NT2/D1 (cell line): ENCODE data around the gene SCP2D1.

Source experiments
- DNase-seq: peaks from one replicate; pipeline ENCODE4 v3.0.0-alpha.2; 2011; ENCODE audit warnings: low read depth, low spot score
- H3K27me3 ChIP-seq: 2 replicates; pipeline ENCODE4 v1.6.0; 2011; ENCODE audit warnings: mild to moderate bottlenecking; ENCODE audit not compliant: insufficient read length, insufficient read depth
- H3K36me3 ChIP-seq: 2 replicates; pipeline ENCODE4 v1.6.1; 2011; ENCODE audit warnings: mild to moderate bottlenecking, low read length, mixed read lengths; ENCODE audit not compliant: insufficient read depth, insufficient read length
- H3K4me1 ChIP-seq: 2 replicates; pipeline ENCODE4 v1.5.1; 2011; ENCODE audit not compliant: insufficient read depth, insufficient read length
- H3K4me3 ChIP-seq: 2 replicates; pipeline ENCODE4 v1.5.1; 2011; ENCODE audit warnings: low read depth; ENCODE audit not compliant: insufficient read length
- H3K9ac ChIP-seq: 2 replicates; pipeline ENCODE4 v1.6.0; 2011; ENCODE audit warnings: low read depth; ENCODE audit not compliant: insufficient read length
- H3K9me3 ChIP-seq: 2 replicates; pipeline ENCODE4 v1.5.1; 2011; ENCODE audit warnings: mild to moderate bottlenecking, low read length; ENCODE audit not compliant: insufficient read depth
- SUZ12 ChIP-seq: IDR thresholded peaks from 2 replicates; pipeline ENCODE4 v1.6.1; 2011; ENCODE audit not compliant: insufficient read length, insufficient read depth; ENCODE audit errors: extremely low read depth
- YY1 ChIP-seq: IDR thresholded peaks from 2 replicates; pipeline ENCODE4 v1.6.1; 2011; ENCODE audit not compliant: insufficient read length, insufficient read depth
- ZNF274 ChIP-seq: IDR thresholded peaks from 2 replicates; pipeline ENCODE4 v1.6.1; 2011; ENCODE audit warnings: mild to moderate bottlenecking, low read depth, low read length

The SCP2D1 gene

GRCh38 chr20:18795366-18795765 lies 18.2 kb upstream of the SCP2D1 start:
- H3K4me3 ChIP-seq: no peak overlapping the region
- H3K36me3 ChIP-seq: no peaks in the 10 kb centered on the region
- DNase-seq: no peak
- TF ChIP-seq SUZ12 (no peak), YY1 (no peak), ZNF274 (no peak)
- H3K9me3 ChIP-seq: peaks cover 9% of the 10 kb centered on the region; the same call in 1 of the 2 replicates
- H3K9ac ChIP-seq: no peak overlapping the region
- H3K27me3 ChIP-seq: no peaks in the 10 kb centered on the region
- H3K4me1 ChIP-seq: no peaks in the 10 kb centered on the region

DNA sequence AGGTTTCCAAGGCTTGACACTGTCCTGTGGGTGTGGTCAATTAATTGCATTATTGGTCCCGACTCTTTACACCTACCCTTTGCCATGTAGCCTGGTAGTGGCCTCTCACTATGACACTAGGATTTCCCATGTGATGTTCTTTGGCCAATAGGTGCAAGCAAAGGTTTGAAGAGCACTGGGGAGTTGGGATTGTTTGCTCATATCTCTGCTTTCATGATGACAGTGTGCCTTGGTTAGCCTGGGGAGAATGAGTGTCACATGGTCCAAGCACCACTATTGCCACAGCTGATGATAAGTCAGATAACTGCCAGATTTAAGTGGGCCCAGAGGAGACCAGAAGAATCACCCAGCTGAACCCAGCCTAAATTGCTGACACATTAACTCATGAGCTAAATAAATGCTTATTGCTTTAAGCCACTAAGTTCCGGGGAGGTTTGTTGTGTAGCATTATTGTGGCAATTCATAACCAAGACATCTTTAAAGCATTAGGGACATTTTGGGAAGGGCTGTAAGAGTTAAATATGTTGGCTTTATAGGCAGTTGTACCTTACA lies 17.2 kb upstream of the SCP2D1 start:
- no peak for DNase-seq
- no peak overlapping the region for H3K9ac ChIP-seq
- no peak overlapping the region for H3K4me3 ChIP-seq
- peaks cover 9% of the 10 kb centered on the region; the same call in 1 of the 2 replicates for H3K9me3 ChIP-seq
- H3K4me1 ChIP-seq: no peaks in the 10 kb centered on the region
- H3K36me3 ChIP-seq: no peaks in the 10 kb centered on the region
- H3K27me3 ChIP-seq: no peaks in the 10 kb centered on the region
- TF ChIP-seq ZNF274 (no peak), YY1 (no peak), SUZ12 (no peak)

- no peak for DNase-seq
- Histone ChIP-seq H3K4me1 (no peaks in the 10 kb centered on the region), H3K27me3 (no peaks in the 10 kb centered on the region), H3K4me3 (no peak overlapping the region), H3K9me3 (peaks cover 3% of the 10 kb centered on the region; the same call in 1 of the 2 replicates), H3K9ac (no peak overlapping the region), H3K36me3 (no peaks in the 10 kb centered on the region)
- TF ChIP-seq ZNF274 (no peak), SUZ12 (no peak), YY1 (no peak)
Observed at GRCh38 chr20:18801516-18801915, 12.1 kb upstream of the SCP2D1 start.

DNA sequence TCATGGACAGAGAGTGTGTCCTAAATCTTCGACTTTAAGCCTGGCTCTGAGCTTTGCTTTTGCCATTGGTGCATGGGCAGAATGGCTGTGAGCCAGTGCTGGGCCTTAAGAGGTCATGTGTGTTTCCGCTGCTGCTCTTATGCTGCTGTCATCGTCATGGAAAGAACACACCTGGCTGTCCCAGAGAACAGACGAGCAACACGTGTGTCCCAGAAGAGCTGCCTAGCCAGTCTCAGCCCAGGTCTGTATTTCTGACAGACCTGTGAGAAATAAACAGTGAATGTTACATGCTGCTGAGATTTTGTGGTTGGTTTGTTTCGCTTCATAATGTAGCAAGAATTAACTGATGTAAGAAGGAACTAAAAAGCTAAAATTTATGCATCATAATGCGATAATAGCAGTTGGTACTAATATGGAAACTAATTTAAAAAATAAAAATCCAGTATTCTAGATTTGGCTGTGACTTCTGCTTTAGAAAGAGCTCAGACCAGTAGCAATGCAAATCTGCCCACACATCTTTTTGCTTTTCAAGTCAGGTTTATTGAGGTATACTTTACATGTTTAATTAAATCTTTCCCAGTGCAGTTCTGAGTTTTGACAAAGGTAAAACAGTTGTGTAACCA lies 11.5 kb upstream of the SCP2D1 start:
- no peak for DNase-seq
- no peaks in the 10 kb centered on the region for H3K36me3 ChIP-seq

GRCh38 chr20:18805881-18806280 lies 7.7 kb upstream of the SCP2D1 start:
- TF ChIP-seq ZNF274 (no peak), YY1 (no peak), SUZ12 (no peak)
- Histone ChIP-seq H3K27me3 (no peaks in the 10 kb centered on the region), H3K36me3 (no peaks in the 10 kb centered on the region), H3K4me1 (no peaks in the 10 kb centered on the region), H3K9me3 (no peaks in the 10 kb centered on the region), H3K4me3 (no peak overlapping the region), H3K9ac (no peak overlapping the region)
- DNase-seq: no peak

More for the DNA sequence above, 11.5 kb upstream of the SCP2D1 start:
- TF ChIP-seq ZNF274: no peak
- no peak for TF ChIP-seq SUZ12
- TF ChIP-seq YY1: no peak
- Histone ChIP-seq H3K27me3 (no peaks in the 10 kb centered on the region), H3K4me1 (no peaks in the 10 kb centered on the region), H3K9me3 (no peaks in the 10 kb centered on the region), H3K4me3 (no peak overlapping the region), H3K9ac (no peak overlapping the region)

DNA sequence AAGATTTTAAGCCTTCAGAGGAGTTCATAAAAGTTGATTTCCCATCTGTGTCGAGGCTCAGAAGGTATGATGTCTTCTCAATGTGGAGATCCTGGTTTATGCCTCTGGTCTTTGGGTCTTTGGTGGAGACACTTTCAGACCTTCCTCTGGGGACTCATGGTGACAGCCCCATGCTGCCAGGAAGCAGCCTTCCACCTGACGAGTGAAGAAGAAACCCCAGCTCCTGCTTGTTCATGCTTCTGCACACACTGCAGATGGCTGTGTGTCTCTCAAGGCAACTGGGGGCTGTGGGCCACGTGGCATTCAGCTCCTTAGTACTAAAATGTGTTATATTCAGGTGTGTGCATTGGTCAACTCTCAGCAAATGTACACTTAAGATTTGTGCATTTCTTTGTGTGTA lies 4.9 kb upstream of the SCP2D1 start:
- H3K27me3 ChIP-seq: no peaks in the 10 kb centered on the region
- H3K4me1 ChIP-seq: no peaks in the 10 kb centered on the region
- H3K9ac ChIP-seq: no peak overlapping the region
- H3K36me3 ChIP-seq: no peaks in the 10 kb centered on the region
- TF ChIP-seq SUZ12: no peak
- no peak for TF ChIP-seq YY1
- no peak for TF ChIP-seq ZNF274
- no peak for DNase-seq
- no peaks in the 10 kb centered on the region for H3K9me3 ChIP-seq
- H3K4me3 ChIP-seq: no peak overlapping the region

GRCh38 chr20:18811186-18811585 lies 2.4 kb upstream of the SCP2D1 start:
- no peak overlapping the region for H3K9ac ChIP-seq
- DNase-seq: no peak
- H3K27me3 ChIP-seq: no peaks in the 10 kb centered on the region
- no peaks in the 10 kb centered on the region for H3K36me3 ChIP-seq
- TF ChIP-seq SUZ12 (no peak), ZNF274 (no peak), YY1 (no peak)
- no peaks in the 10 kb centered on the region for H3K9me3 ChIP-seq
- H3K4me3 ChIP-seq: no peak overlapping the region
- no peaks in the 10 kb centered on the region for H3K4me1 ChIP-seq
